ENCODE measurements around the gene OBP2A.
"Not testable (repeated sequence)": the region's sequence is repeated elsewhere in the genome, so short reads cannot be mapped to it uniquely, and the experiment has no call there.

OBP2A gene

DNA sequence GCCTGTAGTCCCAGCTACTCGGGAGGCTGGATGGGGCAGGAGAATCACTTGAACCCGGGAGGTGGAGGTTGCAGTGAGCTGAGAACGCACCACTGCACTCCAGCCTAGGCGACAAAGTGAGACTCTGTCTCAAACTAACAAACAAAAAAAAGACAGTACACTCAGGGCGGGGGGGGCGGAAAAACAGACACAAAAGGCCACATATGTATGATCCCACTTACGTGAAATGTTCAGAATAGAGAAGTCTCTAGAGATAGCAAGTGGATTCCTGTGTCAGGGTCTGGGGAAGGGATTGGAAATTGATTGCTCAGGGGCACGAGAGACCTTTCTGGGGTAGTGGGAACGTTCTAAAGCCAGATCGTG is 33.7 kb upstream of the OBP2A start:
- no peak for DNase-seq (ENCODE audit: low read depth in 2 of 2)

DNA sequence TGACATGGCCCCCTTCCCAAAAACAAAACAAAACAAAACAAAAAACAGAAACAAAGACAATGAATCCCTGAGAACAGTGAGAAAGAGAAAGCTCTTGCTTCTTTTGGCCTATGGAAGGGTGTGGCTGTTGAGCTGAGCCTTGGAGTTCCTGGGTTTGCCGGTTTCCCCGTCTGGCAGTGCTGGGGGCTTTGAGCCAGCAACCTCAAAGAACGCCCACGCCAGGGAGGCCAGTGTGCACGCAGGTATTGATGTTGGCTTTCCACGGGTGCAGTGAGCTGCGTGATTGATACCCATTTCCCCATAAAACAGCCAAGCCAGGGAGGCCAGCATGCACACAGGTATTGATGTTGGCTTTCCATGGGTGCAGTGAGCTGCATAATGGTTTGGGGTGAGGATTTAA is 33.0 kb upstream of the OBP2A start:
- DNase-seq (ENCODE audit: low read depth in 2 of 2): no peak

GRCh38 chr9:135513351-135513846 is 32.5 kb upstream of the OBP2A start:
- no peak for DNase-seq (ENCODE audit: low read depth in 2 of 2)

GRCh38 chr9:135513906-135514305 is 32.0 kb upstream of the OBP2A start:
- not testable (repeated sequence) for DNase-seq (ENCODE audit: low read depth in 2 of 2)

GRCh38 chr9:135514342-135515082 is 31.4 kb upstream of the OBP2A start:
- no peak for DNase-seq (ENCODE audit: low read depth in 2 of 2)

DNA sequence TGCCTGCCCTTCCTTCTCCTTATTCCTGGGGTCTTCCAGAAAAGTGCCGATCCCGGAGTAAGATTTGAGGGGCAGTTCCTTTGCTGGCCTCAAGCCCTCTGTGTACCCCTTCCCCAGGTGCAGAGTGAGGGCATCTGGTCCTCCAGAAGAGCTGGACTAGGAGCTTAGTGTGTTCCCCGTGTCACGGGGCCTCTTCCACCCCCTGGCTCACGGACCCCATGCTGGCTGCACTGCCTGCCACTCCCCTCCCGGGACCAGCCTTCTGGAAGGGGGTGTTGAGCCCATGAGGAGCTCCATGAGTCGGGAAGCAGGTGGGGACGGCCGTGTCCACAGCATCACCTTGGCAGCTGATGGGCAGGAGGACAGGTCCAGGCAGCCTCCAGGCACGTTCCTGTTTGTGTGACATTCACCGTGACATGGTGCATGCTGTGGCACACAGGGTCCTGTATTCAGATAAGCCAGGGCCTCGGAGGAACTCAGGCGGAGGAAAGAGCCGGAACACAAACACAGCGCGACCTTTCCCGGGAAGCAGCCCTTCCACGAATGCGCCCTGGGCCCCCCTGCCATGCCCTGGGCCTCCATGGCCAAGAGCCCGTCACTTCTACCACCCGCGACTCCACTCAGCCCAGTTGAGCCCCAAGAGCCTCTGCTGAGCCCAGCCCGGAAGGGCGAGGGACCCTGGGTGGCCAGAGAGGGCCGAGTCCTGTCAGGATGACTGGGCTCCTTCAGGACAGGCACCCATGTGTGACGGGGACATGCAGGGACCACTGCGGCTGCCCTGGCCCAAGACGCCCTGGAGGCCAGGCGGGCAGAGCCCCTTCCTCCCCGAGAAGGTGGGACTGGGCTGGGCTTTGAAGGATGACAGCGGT is 30.6 kb upstream of the OBP2A start:
- no peak for DNase-seq (ENCODE audit: low read depth in 2 of 2)

- no peak for DNase-seq (ENCODE audit: low read depth in 2 of 2)
Measured at GRCh38 chr9:135516132-135516860, 29.6 kb upstream of the OBP2A start.

- DNase-seq (ENCODE audit: low read depth in 2 of 2): no peak
Measured at GRCh38 chr9:135517407-135517822, 28.5 kb upstream of the OBP2A start.

DNA sequence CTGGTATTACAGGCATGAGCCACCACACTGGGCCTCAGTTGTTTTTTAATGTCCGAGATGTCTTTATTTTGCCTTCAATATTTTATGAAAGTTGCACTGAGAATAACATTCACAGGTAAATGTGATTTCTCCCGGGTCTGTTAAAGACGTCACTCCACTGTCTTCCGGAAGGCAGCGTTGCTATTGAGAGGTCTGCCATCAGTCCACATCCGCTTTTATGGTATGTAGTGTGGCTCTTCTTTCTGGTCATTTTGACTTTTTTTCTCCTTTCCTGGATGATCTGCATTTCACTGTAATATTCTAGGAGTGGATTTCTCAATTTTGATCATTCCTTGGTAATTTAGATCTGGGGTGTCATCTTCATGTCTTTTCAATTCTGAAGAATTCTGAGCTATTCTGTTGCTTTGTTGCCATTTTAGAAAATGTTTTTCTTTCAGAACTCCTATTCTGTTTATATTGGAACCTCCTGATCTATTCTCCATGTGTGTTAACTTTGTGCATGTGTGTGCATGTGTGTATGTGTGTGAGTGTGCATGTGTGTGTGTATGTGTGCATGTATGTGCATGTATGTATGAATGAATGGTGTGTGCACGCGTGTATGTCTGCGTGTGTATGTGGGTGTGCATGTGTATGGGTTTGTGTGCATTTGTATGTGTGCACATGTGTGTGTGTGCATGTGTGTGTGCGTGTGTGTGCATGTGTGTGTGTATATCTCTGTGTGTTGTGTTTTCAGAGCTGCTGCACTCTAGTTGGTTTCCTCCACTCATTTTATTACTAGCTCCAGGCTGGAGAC is 26.6 kb upstream of the OBP2A start:
- DNase-seq (ENCODE audit: low read depth in 2 of 2): no peak

GRCh38 chr9:135520916-135521607 is 24.9 kb upstream of the OBP2A start, which contains the start of gene LCN1:
Gene LCN1, plus strand, starts transcription at chr9:135521440. Its CDS starts 58 bp downstream, at chr9:135521498.
- no peak for DNase-seq (ENCODE audit: low read depth in 2 of 2)

DNA sequence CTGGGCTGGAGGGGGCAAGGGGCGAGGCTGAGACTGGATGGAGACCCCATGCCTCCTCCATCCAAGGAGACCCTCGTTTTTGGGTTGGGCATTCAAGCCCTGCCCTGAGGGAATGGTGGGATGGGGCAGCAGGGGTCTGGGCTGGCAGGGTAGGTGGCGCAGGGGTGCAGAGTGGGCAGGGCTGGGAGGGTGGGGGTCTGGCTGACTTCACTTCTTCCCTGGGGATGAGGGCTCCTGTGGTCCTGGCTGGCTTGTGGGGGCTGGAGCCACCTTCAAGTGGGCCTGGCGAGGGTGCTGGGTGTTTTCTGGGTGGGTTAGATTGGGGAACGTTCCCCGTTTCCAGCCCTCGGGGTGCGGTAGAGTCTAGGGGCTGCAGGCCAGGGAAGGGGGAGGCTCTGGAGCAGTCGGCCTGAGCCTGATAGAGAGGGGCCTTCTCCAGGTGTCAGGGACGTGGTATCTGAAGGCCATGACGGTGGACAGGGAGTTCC is 24.3 kb upstream of the OBP2A start:
- no peak for DNase-seq (ENCODE audit: low read depth in 2 of 2)

DNA sequence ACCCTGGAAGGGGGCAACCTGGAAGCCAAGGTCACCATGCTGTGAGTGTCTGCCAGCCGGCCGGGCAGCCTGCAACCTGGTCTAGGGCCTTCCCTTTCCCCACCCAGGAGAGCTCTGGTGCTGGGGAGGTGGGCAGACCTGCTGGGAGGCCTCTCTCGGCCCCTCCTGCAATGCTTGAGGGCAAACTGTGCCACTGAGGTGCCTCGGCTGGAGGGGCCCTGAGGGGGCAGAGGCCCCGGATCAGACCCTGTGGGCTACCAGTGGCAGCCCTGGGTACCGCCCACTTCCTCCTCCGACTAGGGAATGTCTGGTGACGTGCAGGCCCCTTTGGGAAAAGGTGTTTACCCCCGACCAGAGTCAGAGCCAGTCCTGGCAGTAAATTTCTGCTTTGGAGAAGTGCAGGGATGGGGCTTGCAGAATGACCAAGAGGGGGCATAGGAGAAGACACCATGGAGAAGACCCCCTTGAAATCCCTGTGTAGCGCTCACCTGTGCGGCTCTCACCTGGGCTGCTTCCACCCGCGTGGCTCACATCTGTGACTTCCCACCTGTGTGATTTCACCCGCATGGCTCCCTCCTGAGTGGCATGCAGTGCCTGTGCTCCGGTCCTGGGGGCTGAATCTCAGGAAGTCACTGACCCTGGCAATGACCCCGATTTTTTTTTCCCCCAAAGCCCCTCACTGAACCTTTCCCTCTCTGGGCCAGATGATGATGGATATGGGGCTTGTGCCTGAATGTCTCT is 23.6 kb upstream of the OBP2A start:
- DNase-seq (ENCODE audit: low read depth in 2 of 2): no peak

DNA sequence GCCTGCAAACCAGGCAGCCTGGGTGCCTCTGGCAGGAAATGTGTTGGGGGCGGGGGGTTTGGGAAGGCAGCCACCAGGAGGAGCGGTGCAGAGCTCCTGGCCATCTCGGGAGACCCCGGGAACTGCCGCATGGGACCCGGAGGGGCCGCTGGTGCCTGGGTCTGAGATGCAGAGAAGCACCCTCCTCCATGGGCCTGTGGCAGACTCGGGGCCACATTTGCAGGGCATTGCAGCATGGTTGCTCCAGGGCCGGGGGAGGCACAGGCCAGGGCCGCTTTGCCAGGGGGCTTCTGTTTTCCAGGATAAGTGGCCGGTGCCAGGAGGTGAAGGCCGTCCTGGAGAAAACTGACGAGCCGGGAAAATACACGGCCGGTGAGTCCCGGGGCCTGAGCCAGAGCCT is 23.0 kb upstream of the OBP2A start:
- DNase-seq (ENCODE audit: low read depth in 2 of 2): no peak

DNA sequence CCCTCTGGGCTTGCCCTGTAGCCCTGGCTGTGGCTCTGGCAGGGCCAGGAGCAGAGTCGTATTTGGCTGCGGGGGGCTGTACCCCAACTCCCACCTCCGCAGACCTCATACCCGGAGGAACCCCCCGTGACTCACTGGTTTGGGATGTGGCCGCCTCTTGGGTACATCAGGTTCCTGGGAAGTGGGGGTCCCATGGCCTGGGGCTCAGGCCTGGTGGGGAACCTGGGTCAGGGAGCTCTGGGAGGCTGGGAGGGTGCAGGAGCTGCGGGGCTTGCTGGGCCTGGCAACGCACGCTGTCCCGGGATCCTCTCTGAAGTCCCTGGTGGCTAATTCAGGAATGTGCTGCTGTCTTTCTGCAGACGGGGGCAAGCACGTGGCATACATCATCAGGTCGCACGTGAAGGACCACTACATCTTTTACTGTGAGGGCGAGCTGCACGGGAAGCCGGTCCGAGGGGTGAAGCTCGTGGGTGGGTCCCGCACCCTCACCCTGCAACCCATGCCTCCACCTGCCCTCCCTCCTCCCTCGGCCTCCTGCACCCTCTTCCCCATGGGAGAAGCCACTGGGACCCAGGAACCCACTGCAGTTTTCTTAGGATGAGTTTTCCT is 22.3 kb upstream of the OBP2A start:
- DNase-seq (ENCODE audit: low read depth in 2 of 2): no peak

DNA sequence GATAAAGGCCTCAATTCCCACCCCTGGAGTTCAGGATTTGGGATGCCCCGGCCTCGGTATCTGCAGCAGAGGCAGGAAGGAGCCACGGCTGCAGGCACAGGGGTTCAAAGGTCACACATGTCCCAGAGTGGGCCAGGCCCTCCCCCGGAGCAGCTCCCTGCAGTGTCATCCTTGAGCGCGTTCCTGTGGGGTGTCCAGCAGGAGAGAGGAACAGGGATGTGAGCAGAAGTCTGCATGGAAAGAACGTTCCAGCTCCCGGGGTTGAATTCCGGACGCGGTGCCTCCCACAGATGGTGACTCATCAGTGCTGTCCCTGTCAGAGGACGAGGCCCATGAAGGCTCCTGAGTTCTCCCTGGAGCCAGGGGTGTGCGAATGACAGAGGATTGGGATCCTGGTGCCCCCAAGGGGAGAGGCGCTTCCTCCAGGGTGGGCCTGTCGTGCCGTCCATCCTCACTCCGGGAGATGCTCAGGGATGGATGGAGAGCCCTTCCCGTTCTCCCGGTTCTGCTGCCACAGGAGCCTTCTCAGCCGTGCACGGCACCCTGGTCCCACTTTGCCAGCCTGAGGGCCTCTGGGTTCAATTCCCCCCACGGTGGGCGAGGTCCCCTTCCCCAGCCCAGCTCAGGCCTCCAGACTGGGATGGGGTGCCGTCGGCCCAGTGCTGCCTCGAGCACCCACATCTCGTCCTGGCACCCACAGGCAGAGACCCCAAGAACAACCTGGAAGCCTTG is 21.6 kb upstream of the OBP2A start:
- no peak for DNase-seq (ENCODE audit: low read depth in 2 of 2)

DNA sequence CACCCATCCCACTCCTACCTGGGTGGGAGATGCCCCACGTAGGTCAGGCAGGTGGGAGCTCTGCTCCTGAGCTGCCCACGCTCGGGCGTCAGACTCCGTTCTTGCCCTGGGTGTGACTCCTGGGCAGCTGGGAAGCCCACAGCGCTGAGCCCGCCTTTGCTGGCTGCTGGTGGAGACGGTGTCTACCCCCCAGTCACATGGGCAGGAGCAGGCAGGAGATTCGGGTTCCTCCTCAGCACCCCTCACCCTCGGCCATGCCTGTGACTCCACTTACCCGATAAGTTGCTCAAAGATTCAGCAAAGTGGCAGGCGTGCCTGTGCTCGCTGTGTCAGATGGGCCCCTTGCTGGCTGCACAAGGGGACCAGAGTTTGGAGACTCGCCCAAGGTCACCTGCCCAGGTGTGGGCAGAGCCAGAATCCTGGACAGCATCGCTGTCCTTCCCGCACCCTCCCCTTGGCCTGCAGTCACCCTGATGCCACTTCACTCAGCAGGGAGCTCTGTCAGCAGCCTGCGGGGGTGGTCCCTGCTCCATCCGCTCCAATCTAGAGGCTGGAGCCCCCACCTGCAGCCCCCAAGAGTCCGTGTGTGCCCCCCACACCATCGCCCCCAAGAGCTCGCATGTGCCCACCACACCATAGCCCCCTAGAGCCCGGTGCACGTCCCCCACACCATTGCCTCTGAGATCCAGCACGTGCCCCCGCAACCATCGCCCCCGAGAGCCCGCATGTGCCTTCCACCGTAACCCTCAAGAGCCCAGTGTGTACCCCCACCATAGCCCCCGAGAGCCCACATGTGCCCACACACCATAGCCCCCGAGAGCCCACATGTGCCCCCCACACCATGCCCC is 20.5 kb upstream of the OBP2A start:
- DNase-seq (ENCODE audit: low read depth in 2 of 2): no peak

DNA sequence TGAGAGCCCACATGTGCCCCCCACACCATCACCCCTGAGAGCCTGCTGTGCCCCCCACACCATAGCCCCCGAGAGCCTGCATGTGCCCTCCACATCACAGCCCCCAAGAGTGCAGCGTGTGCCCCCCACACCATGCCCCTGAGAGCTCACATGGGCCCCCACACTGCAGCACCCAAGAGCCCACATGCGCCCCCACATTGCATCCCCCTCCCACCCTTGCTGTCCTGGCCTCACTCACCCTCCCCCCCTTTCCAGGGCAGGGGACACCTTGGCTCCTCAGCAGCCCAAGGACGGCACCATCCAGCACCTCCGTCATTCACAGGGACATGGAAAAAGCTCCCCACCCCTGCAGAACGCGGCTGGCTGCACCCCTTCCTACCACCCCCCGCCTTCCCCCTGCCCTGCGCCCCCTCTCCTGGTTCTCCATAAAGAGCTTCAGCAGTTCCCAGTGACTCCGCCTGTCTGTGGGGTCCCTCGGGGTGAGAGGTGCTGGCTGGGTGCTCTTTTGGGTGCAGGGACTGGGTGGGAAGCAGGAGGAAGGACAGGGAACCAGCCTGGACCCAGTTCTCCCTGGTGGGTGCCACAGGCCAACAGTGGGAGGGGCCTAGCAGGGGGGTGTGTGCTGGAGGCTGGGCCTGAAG is 19.7 kb upstream of the OBP2A start:
- DNase-seq (ENCODE audit: low read depth in 2 of 2): no peak
